NCI-H2081 treated with DMSO at 0.1 percent for 48 hours (cell line): ENCODE data around the gene LPO.

ENCODE experiments used
- DNase-seq: peaks from one replicate; lab custom pipeline; 2025; lab: John Stamatoyannopoulos, UW

LPO gene

DNA sequence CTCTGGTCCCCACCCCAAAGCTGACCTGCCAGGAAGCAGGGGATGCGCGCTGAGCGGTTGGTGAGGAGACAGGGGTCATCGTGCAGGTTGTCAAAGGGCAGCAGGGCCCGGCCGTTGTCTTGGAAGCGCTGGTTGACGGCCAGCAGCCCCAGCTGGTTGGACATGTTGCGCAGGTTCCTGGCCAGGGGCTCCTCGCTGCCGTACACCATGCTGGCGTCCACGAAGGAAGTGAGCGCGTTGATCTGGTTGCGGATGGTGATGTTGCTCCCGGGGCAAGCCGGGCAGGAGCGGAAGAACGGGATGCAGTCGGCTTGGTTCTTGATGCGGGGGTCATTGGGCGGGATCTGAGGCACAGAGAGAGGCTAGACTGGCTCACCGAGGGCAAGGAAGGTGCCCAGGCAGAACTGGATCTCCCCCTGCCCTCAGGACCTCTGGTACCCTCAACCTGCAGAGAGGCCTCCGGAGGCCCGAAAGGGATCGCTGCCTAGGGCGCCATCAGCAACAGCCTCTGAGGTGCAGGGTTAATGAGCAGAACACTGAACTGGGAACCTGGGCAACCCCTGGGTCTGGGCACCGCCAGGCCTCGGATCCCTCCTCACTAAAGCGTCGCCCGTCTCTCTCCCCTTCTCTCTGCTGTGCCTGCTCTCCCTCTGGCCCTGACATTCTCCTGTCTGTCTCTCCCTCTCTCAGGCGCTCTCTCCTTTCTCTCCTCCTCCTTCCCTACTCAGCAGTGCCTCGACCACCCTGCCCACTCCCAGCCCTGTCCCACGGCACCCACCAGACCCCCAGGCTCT, 39.6 kb downstream of the LPO start:
- no peak for DNase-seq

DNA sequence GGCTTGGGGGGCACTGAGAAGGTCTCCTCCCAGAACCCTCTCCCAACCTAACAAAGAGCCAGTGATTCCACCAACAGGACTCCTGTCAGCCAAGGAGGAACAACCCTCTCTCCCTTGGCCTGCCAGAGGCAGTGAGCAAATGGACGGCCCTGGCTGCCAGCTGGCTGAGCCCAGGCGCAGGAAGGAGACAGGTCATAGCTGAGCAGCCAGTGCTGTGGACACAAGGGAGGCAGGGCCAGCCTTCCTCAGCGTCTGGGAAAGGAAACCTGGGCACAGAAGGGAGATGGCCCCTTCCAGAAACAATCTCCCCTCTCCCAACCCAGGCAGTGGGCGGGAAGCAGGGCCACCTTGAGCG, 40.3 kb downstream of the LPO start:
- DNase-seq: no peak

DNA sequence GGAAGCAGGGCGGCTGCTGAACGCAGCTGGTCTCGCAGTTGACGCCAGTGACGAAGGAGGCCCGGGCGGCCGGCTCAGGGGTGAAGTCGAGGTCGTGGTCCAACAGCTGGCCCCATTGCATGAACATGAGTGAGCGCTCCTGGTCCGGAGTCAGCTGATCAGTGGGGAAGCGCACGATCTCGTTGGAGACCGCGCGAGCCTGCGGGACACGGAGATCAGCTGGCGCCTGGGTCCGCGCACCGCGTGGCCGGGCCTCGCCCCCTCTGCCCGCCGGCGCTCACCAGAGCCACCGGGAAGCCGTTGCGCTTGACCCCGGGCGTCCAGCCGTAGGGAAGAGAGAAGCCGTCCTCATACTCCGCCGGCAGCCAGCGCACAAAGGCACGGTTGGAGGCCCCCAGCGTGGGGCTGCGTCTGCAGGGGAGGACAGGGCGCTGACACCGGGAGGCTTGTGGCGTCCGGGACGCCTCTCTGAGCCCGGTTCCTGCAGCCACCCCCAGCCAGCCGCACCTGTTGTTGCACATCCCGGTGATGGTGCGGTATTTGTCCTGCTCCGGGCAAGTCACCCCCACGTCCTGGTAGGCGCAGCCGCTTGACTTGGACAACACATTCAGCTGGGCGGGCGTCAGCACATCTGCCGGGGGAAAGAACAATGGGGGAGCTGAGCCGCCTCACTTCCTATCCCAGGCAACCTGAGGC, 40.8 kb downstream of the LPO start:
- no peak for DNase-seq

DNA sequence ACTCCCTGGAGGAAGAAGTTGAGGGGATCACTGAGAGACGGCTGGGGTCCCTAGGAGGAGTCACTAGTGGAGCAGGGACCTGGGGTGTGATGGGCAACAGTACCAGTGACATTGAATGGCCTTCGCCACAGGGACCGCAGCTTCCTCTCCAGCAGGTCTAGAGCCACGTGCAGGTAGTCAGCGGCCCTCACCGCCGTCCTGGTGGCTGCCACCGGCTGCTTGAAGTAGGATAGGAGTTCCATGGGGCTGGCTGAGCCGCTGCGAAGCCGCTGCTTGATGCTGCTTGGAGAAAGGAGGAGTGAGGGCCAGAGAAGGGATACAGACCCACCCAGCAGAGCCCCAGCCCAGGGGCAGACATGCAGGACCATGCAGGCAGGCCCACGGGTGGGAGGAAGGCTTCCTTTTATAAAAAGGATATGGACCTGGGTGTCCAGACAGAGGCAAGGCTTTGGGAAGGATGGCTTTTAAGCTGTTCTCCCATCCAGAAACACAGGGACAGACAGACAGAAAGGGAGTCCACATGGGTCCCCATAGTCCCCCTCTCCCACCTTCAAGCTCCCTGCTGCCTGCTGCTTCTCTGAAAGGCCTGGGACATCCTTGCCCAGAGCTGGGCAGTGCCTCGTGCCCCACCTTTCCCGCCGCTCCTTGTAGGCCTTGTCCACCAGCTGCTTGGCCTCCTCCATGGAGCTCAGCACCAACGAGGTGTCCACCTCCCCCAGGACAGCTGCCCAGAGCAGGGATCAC, 41.5 kb downstream of the LPO start:
- no peak for DNase-seq

DNA sequence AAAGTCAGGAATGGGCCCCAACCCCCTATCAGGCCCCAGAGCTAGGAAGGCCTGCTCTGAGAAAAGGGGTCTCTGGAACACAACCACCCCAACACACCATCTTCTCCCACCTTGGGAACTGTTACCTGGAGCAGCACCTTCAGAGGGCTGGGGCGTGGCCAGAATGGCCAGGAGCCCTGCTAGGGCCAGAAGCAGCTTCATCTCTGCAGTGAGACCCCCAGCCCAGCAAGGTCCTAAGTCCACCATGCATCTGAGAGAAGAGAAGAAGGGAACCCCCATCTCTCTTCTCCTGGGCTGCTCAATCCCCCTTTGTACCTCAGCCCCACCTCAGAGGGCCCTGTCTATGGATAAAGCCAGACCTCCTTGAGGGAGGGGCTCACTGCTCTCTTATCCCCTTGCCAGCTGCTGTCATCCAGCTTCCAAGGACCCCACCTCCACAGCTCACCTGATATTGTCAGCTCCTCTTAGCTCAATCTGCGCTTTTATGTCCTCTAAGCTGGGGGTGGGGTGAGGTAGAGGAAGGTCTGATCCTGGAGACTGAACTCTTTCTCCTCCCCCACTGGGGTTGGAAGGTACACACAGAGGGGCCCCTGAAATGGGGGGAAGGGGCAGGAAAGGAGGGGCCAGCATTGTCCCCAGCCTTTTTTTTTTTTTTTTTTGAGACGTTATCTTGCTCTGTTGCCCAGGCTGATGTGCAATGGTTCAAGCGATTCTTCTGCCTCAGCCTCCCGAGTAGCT, 42.3 kb downstream of the LPO start, which contains the start of gene MPO:
TSS of gene MPO (minus strand) at position 456 of the 738 bp plus-strand sequence. CDS start at position 279, 177 bp downstream.
- DNase-seq: no peak

DNA sequence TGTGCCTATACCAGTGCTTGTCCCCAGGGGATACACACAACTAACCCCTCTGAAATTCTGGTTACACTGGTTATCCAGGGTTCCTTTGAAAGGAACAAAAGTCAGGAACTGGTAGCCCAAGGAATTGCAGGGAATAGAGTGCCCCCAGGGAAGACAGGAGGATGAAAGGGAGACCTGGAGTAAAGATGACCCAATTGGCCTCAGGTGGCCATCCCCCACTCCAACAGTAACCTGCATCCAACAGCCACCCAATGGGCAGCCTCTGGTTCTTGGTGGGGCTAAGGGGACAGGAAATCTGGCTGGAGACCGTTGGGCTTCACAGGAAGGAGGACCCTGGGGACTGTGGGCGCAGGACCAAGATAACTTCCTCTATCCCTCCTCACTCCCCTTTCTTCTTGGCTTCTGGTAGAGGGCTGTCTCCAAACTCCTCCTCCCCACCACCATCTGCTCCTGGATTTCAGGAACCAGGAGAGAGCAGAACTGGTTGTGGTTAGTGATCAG, 43.2 kb downstream of the LPO start:
- no peak for DNase-seq

DNA sequence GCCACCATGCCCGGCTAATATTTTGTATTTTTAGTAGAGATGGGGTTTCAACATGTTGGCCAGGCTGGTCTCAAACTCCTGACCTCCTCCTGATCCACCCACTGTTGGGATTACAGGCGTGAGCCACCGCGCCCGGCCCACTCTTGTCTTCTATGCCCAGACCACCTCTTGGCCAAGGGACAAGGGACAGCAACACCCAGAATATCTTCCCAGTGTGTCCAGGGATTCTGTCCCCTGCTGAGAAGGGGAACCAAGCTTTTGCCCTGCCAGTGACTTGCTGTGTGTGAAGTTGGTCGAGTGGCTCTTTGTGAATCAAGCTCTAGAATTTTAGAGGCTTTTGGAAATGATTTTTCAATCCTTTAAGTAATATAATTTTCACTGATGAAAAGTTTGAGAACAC, 44.1 kb downstream of the LPO start:
- DNase-seq: no peak

DNA sequence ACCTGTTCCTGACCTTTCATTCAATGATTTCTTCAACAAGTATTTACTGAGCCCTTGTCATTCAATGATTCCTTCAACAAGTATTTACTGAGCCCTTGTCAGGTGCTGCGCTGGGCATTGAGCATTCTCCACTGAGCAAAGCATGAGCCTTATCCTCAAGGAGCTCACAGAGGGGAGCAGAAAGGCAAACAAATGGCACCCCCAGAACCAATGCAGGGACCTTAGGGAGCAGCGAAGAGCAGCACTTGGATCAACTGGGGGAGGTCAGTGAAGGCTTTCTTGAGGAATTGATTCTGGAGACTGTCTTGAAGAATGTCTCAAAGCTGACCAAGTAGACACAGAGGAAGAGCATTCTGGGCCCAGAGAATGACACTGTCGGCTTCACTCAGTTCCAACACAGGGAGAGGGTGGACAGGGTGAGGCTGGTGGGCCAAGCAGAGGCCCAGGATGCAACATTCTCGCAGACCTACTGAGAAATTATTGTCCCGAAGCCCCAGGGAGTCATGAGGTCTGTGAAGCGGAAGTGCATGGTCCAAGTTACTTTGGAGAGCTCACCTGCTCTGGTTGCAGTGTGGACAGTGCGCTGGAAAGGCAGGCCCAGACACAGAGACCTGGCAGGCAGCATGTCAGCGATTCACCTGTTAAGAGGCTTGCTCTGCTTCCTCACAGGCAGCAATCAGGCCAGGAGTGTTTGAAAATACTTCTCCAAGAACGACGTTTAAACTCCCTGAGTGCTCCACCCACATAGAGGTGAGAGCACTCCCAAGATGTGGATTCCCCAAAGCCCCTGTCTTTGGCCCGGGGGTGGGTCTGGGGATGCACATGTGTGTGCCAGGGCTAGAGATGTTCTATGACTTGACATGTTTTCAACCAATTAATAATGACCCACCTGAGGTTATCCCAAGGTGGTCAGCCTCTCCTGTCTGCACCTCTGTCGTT, 45.6 kb downstream of the LPO start:
- no peak for DNase-seq

DNA sequence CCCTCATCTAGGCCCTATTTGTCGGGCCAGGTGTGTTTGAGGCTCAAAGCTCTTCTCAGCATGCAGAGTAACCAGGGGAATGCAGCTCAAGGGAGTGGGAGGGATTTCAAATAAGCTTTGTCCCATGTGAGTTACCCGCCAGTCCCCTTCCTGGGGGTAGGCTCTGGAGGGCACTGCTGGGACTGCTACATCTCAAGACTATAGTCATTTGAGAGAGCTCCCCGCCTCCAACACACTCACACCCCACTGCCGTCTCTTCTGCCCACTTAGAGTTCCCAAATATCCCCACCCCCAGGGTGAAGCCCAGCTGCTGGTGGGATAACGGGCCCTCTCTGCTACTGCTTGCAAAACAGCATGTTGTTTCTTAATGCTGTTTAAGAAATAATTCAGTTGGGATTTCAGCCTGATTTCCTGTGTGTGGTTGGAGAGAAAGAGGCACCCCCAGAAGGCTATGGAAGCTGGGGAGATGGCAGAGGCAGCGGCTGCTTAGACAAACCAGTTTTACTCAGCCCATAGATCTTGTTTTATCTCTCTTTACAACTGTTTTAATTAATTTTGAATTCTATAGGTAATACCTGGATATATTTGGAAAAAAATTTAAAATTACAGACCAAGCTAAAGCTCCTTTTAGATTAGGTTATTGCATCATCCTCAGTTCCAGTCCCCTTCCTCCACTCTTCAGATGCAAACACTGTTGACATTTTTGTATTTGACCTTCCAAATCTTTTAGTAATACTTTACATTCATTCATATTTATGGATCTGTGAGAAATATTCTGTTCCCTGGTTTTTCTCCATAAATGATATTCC, 46.4 kb downstream of the LPO start:
- DNase-seq: no peak

DNA sequence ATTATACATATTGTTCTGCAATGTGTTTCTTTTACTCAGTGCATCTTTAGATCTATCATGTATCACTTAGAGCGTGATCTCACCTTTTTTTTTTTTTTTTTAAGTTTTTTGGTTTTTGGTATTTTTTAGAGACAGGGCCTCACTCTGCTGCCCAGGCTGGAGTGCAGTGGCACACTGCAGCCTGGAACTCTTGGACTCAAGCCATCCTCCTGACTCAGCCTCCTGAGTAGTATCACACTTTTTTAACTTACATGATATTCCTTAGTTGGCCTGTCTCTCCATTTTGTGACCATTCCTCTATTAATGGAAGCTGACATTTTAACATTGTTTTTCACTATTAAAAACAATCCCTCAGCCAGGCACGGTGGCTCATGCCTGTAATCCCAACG, 47.0 kb downstream of the LPO start:
- no peak for DNase-seq

DNA sequence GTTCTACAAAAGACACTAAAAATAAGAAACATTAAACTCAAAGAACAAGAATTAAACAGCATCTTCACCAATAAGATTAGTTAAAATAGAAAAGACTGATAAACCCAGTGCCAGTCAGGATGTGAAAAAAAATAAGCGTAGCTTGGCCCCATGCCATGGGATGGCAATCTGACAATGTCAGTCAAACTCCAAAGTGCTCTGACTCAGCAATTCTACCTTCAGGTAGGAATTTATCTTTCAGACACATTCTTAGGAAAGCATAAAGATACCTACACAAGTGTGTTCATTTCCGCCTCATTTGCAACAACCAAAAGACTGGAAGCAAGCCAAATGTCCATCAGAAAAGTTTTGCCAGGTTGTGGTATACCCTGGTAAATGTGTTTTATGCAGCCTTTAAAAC, 51.5 kb downstream of the LPO start:
- no peak for DNase-seq

DNA sequence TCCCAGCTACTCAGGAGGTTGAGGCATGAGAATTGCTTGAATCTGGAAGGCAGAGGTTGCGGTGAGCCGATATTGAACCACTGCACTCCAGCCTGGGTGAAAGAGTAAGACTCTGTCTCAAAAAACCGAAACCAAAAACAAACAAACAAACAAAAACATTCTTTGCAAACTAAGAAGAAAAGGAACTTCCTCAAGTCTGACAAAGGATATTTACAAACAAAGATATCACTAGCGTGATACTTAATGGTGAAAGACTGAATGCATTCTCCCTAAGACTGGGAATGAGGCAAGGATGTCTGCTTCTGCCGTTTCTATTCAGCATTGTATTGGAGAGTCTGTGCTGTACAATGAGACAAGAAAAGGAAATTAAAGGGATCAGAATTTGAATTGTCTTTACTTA, 52.9 kb downstream of the LPO start:
- no peak for DNase-seq

DNA sequence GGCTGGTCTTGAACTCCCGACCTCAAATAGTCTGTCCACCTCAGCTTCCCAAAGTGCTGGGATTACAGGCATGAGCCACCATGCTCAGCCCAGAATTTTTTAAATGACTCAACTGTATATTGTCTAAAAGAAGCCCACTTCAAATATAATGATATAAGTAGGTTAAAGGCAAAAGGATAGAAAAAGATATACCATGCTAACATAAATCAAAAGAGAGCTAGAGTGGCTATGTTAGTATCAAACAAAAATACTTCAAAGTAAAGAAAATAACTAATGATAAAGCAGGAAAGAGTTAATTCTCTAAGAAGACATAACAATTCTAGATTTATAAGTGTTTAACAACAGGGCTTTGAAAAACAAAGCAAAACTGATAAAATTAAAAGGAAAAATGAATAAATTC, 55.6 kb downstream of the LPO start:
- DNase-seq: no peak

DNA sequence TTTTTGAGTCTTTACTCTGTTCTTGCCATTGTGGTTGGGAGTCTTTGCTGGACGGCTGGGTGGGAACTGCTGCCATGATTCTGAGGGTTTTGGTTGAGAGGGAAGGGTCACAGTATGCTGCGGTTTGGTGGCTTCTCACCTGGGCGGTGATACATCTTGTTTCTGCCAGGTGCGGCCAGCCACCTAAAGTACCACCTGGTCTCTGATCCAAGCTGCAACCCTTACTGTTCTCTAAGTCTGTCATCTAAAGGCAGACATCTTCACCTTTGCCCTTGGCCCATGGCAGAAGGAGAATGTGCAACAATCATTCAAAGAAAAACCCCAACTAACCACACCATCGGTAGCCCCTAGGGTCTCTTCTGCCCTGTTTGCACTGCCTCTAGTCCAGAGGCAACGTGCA, 62.0 kb downstream of the LPO start:
- no peak for DNase-seq

DNA sequence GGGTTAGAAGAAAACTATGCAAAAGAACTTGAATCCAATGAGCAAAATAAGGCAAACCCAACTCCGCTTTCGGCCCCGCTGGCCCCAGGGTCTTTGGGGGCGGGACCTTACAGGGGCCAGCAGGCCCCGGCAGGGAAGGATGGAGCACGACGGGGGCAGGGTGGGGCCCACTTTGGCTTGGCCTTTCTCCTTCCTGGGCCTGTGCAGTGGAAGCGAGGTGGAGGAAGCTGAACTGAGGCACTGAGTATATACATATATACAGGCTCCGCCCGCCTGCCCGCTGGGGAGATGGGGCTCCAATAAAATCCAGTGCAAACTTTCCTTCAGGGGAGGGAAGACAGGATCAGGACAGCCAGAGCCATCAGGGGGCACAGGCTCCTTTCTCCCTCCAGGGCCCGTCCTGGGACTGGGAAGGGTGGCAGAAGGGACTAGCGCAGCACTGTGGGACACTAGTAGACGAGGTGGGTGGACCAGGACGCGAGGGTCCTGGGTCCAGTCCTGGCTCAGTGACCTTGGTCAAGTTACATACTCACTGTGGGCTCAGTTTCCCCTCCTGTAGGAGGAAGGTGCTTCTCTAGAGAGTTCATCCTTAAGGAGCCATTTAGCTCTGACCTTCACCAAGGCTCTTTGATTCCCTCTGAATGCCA, 63.2 kb downstream of the LPO start:
- DNase-seq: no peak

DNA sequence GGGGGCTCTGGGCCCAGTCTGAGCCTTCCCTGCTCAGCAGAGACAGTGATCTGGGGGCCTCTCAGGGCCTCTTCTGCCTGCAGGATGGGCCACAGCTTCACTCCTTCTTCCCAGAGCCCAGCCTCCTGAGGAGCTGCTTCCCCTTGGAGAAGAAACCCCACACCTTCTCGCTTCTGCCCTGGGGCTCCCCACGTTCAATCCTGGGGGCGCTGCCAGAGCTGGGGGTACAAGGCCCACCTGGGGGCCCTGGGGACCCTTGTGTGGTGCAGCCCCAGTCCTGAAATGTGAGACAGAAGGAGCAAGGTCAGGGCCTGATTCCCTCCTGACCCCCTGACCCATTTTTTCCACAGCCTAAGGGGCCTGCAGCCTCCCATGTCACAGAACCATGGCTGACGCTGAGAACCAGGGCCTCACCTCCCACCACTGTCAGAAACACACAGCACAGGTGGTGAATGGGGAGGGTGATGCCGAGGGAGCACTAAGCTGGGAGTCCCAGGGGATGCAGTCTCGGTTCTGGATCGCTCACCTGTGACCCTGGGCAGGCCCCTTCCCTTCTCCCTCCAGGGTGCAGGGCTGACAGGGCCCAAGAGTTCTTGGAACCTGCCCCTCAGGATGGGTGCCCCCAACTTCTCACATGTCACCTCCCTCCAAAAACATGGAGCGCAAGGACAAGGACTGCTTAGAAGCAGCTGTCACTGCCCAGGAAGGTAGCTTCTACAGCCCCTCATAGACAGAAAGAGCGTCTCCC, 64.0 kb downstream of the LPO start:
- no peak for DNase-seq

DNA sequence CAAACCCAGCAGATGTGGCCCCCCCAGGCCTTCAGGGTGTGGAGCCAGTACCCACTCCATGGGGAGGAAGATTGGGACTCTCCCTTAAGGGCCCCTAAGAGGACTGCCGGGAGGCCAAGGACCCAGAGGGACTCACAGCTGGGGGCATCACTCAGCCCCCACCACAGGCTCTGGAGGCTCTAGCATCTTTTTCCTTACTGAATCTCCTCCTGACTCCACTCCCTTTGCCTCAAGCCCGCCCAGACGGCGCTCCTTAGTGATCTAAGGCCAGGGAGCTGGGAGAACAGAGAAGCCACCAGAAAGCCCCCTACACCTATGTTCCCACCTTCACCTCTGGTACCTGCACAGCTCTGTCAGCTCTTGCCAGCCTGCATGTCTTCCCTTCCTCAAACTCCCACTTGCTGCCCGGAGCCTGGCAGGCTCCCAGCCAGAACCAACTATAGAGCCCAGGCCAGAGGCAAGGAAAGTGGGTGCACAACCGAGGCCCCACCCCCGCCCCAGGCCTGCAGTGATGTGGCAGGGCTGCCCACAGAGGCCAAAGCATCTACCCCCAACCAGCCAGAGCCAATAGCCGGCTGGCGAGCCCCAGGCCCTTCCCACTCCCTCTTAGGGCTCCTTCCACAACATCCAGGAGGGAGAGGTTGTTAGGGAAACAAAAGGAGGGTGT, 64.7 kb downstream of the LPO start:
- DNase-seq: no peak
